ENCODE results near the gene LOC128125822.

DNA sequence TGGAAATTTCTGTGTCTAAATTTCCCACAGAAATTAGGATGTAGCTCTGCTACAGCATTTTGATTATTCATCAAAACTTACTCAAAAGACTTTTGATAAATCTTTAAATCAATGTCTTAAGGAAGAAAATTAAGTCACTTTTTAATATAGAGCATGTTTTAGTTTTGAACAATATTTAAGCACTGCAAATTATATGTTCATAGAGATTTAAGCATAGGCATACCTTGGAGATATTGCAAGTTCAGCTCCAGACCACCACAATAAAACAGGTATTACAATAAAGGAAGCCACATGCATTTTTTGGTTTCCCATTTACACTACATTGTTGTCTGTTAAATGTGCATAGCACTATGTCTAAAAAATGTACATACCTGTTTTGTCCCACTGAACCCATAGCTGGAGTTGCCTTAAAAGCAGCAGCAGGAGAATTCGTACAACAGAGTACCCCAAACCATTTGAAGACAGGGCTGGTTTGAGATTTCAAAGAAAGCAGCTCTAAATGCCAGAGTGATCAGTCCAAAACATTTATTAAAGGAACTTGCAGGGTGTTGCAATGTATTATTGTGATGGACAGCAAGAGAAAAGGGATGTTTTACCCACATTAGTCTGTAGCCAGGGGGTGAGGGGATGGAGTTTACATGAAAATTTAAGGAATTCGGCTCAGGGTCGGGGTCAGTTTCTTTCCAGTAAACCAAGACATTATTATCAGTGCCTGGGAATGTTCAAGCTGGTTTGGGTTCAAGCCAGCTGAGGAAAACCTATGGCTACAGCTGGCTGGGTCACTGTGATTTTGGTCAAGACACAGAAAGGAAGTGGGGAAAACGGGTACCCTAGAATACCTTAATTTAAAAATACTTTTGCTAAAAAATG is 6.3 kb upstream of the LOC128125822 start:
- TF ChIP-seq CTCF (IDR thresholded peaks at IDR 0.05; ENCODE audit: insufficient read depth, low read length, poor library complexity, severe bottlenecking) (no peak), EZH2phosphoT487 (conservative IDR thresholded peaks at IDR 0.05; ENCODE audit: low read length) (no peak)

Measured in SU-DHL-6 (cell line).